OCI-LY1 (cell line): ENCODE data around the gene VCAN.

Experiments used
- H2AFZ ChIP-seq: fragments of 200-600 bp; sonication (generic), shearing (Covaris generic); 2 replicates; pipeline ENCODE4 v1.6.0; 2014; ENCODE audit warnings: antibody characterized with exemption, mild to moderate bottlenecking, low read length
- H3F3A ChIP-seq: fragments of 200-600 bp; sonication (generic), shearing (Covaris generic); 2 replicates; pipeline ENCODE4 v1.6.0; 2014; ENCODE audit warnings: mild to moderate bottlenecking, antibody characterized with exemption, low read length, moderate library complexity; ENCODE audit not compliant: insufficient read depth
- H3K27ac ChIP-seq: fragments of 200-600 bp; sonication (generic); 2 replicates; pipeline ENCODE4 v1.5.1; 2014; ENCODE audit warnings: low read length, mixed run types, mild to moderate bottlenecking, low read depth; ENCODE audit not compliant: poor library complexity, severe bottlenecking
- H3K27me3 ChIP-seq: fragments of 200-600 bp; sonication (generic); 2 replicates; pipeline ENCODE4 v1.6.0; 2014; ENCODE audit warnings: antibody characterized with exemption, mild to moderate bottlenecking, low read length, moderate library complexity; ENCODE audit not compliant: insufficient read depth
- H3K36me3 ChIP-seq: fragments of 200-600 bp; sonication (generic); 2 replicates; pipeline ENCODE4 v1.6.1; 2014; ENCODE audit warnings: mild to moderate bottlenecking, antibody characterized with exemption, low read length, moderate library complexity, mixed read lengths; ENCODE audit not compliant: insufficient read depth
- H3K4me1 ChIP-seq: fragments of 200-600 bp; sonication (generic); 2 replicates; pipeline ENCODE4 v1.5.1; 2014; ENCODE audit warnings: mild to moderate bottlenecking, low read length, moderate library complexity; ENCODE audit not compliant: insufficient read depth, severe bottlenecking
- H3K4me2 ChIP-seq: fragments of 200-600 bp; sonication (generic), shearing (Covaris generic); 2 replicates; pipeline ENCODE4 v1.6.1; 2014; ENCODE audit warnings: low read length
- H3K4me3 ChIP-seq: fragments of 200-600 bp; sonication (generic); 2 replicates; pipeline ENCODE4 v1.5.1; 2014; ENCODE audit warnings: low read length, low read depth, mild to moderate bottlenecking, mixed read lengths; ENCODE audit not compliant: poor library complexity, severe bottlenecking
- H3K79me2 ChIP-seq: fragments of 200-600 bp; shearing (Covaris generic); 2 replicates; pipeline ENCODE4 v1.6.1; 2016; ENCODE audit warnings: mixed run types, low read length, mixed read lengths; ENCODE audit not compliant: insufficient read depth
- H3K9ac ChIP-seq: fragments of 200-600 bp; sonication (generic), shearing (Covaris generic); 2 replicates; pipeline ENCODE4 v1.6.1; 2014; ENCODE audit warnings: mild to moderate bottlenecking, low read length, mixed read lengths
- H3K9me2 ChIP-seq: fragments of 200-600 bp; sonication (generic), shearing (Covaris generic); 2 replicates; pipeline ENCODE4 v1.6.1; 2014; ENCODE audit warnings: low read depth, mild to moderate bottlenecking, low read length, mixed read lengths
- H3K9me3 ChIP-seq: fragments of 200-600 bp; shearing (Covaris generic); 2 replicates; pipeline ENCODE4 v1.6.1; 2014; ENCODE audit warnings: low read length, mixed read lengths
- H4K20me1 ChIP-seq: fragments of 200-600 bp; sonication (generic), shearing (Covaris generic); 2 replicates; pipeline ENCODE4 v1.6.0; 2016; ENCODE audit warnings: mild to moderate bottlenecking, low read length; ENCODE audit not compliant: insufficient read depth
- CTCF ChIP-seq: fragments of 200-600 bp; sonication (generic), shearing (Covaris generic); IDR thresholded peaks from 2 replicates; pipeline ENCODE4 v1.5.1; 2017; ENCODE audit warnings: mild to moderate bottlenecking, antibody characterized with exemption, low read length, moderate library complexity, mixed read lengths
- EZH2 ChIP-seq: fragments of 200-600 bp; sonication (generic), shearing (Covaris generic); IDR thresholded peaks from 2 replicates; pipeline ENCODE4 v1.8.0; 2017; ENCODE audit warnings: borderline replicate concordance, mixed run types, mild to moderate bottlenecking, antibody characterized with exemption, low read length, moderate library complexity, mixed read lengths

The VCAN gene

DNA sequence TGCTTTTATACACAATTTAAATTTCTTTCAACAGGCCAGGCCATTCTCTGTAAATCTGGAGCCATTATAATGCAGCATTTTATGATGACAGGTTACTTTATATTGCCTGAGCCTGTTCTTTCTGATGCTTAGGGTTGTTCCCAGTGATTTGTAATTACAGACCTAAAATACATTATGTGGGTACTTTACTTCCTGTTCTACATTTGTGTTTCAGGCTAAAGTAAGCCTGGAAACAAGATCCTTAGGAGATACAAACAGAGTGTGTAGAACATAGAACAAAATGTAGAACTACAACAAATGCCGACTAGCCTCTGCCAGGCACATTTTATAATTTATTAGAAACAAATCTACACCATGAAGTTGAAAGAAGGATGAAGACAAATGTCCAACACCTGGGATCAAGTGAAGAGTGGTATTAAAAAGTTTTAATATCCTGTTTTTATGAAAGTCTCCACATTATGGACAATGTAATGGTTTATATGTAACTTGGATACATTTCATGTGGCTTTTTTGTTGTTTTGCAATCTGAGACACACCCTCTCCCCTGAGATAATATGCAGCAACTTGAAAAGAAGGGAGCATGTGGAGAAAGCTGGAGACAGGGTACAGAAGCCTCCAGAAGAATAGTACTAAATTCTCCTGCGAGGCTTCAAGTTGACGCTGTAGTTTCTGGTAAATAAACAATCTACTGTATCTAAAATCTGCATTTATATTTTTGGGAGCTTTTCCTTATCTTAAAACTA is 46.9 kb downstream of the VCAN start:
- no peaks in the 10 kb centered on the region for H3K36me3 ChIP-seq
- no peaks in the 10 kb centered on the region for H3F3A ChIP-seq

GRCh38 chr5:83522446-83522845 is 50.9 kb downstream of the VCAN start:
- no peak overlapping the region for H2AFZ ChIP-seq
- H3K27ac ChIP-seq = no peak overlapping the region
- no peaks in the 10 kb centered on the region for H3K79me2 ChIP-seq
- no peaks in the 10 kb centered on the region for H4K20me1 ChIP-seq
- no peak overlapping the region for H3K9ac ChIP-seq
- no peak overlapping the region for H3K4me2 ChIP-seq
- no peaks in the 10 kb centered on the region for H3K27me3 ChIP-seq
- H3F3A ChIP-seq = no peaks in the 10 kb centered on the region
- TF ChIP-seq EZH2 = no peak
- no peak for TF ChIP-seq CTCF
- H3K9me3 ChIP-seq = no peaks in the 10 kb centered on the region
- no peaks in the 10 kb centered on the region for H3K4me1 ChIP-seq
- no peaks in the 10 kb centered on the region for H3K36me3 ChIP-seq
- H3K9me2 ChIP-seq = no peaks in the 10 kb centered on the region
- H3K4me3 ChIP-seq = no peak overlapping the region

More for the DNA sequence above, 46.9 kb downstream of the VCAN start:
- H2AFZ ChIP-seq = no peak overlapping the region
- no peak overlapping the region for H3K4me2 ChIP-seq
- H3K9me3 ChIP-seq = no peaks in the 10 kb centered on the region
- H3K9me2 ChIP-seq = no peaks in the 10 kb centered on the region
- H3K4me3 ChIP-seq = no peak overlapping the region
- H3K79me2 ChIP-seq = no peaks in the 10 kb centered on the region
- no peak overlapping the region for H3K9ac ChIP-seq
- TF ChIP-seq CTCF (no peak), EZH2 (no peak)
- no peak overlapping the region for H3K27ac ChIP-seq
- H4K20me1 ChIP-seq = no peaks in the 10 kb centered on the region
- no peaks in the 10 kb centered on the region for H3K4me1 ChIP-seq
- no peaks in the 10 kb centered on the region for H3K27me3 ChIP-seq

GRCh38 chr5:83523929-83524328 is 52.4 kb downstream of the VCAN start:
- Histone ChIP-seq H3K27me3 (no peaks in the 10 kb centered on the region), H3K4me2 (no peak overlapping the region), H3F3A (no peaks in the 10 kb centered on the region), H4K20me1 (no peaks in the 10 kb centered on the region), H3K4me3 (no peak overlapping the region), H3K36me3 (no peaks in the 10 kb centered on the region), H3K79me2 (no peaks in the 10 kb centered on the region), H3K9me3 (no peaks in the 10 kb centered on the region), H2AFZ (no peak overlapping the region), H3K9me2 (no peaks in the 10 kb centered on the region), H3K9ac (no peak overlapping the region), H3K27ac (no peak overlapping the region), H3K4me1 (no peaks in the 10 kb centered on the region)
- TF ChIP-seq CTCF = no peak
- TF ChIP-seq EZH2 = no peak
